ENCODE data around the gene ROCK2. TPM values are rescaled to one million over a fixed set of nuclear protein-coding genes. Genes with fewer than 3 reads are reported as not detected.

Gene ROCK2
- total RNA-seq, 1 donor from 2014 or later, result 61.4 TPM

DNA sequence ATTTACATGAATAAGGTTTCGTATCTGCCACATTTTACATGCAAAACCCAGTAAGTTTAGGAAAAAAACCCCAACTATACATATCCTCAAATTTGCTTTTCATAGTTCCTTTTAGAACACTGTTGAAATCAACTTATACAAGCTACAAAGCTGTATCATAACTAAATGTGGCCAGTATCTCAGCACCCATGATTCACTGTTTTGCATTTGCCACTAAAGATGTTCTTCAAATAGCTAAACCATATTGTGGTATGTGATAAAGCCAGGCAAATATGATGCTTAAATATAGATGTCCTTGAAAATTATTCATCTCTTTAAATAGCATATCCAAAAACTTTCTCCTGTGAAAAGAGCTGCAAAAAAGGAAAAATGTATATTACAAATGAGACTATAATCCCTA, 29.9 kb downstream of the ROCK2 start:
- peak overlapping the region; percentile 47 for H3K27ac Mint-ChIP-seq (ENCODE audit: unreplicated experiment)
- peaks cover 45% of the 10 kb centered on the region for H3K4me1 Mint-ChIP-seq (ENCODE audit: low read depth)
- H3K9me3 Mint-ChIP-seq (ENCODE audit: low read depth), result no peaks in the 10 kb centered on the region
- no peak for DNase-seq (ENCODE audit: low spot score)
- H3K4me3 Mint-ChIP-seq (ENCODE audit: unreplicated experiment), result no peak overlapping the region
- H3K27me3 Mint-ChIP-seq (ENCODE audit: low read depth), result no peaks in the 10 kb centered on the region
- no peaks in the 10 kb centered on the region for H3K36me3 Mint-ChIP-seq (ENCODE audit: low read depth)
- TF ChIP-seq CTCF (IDR thresholded peaks at IDR 0.05), result no peak

- DNase-seq (ENCODE audit: low spot score), result no peak
- Mint-ChIP-seq H3K9me3 (ENCODE audit: low read depth) (no peaks in the 10 kb centered on the region), H3K27ac (ENCODE audit: unreplicated experiment) (no peak overlapping the region), H3K4me1 (ENCODE audit: low read depth) (peaks cover 53% of the 10 kb centered on the region), H3K27me3 (ENCODE audit: low read depth) (no peaks in the 10 kb centered on the region), H3K4me3 (ENCODE audit: unreplicated experiment) (no peak overlapping the region), H3K36me3 (ENCODE audit: low read depth) (no peaks in the 10 kb centered on the region)
- TF ChIP-seq CTCF (IDR thresholded peaks at IDR 0.05), result no peak
These were observed 31.5 kb downstream of the ROCK2 start for GRCh38 chr2:11312770-11313471.

DNA sequence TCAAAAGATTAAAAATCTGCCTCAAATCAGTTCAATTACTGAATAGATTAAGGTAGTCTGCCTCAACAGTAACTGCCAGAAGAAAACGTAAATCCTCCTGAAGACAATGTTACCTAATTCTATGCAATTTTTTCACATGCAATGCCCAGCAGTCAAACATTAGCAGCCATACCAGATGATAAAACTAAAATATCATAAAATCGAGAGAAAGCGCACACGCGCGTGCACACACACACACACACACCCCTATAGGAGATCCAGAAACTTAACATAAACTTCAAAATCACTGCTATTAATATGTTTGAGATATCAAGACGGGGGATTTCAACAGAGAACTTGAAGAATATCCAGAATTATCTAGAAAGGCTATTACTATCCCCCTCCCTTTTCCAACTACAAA, 32.9 kb downstream of the ROCK2 start:
- TF ChIP-seq CTCF (IDR thresholded peaks at IDR 0.05), result no peak
- no peaks in the 10 kb centered on the region for H3K36me3 Mint-ChIP-seq (ENCODE audit: low read depth)
- no peaks in the 10 kb centered on the region for H3K27me3 Mint-ChIP-seq (ENCODE audit: low read depth)
- no peak overlapping the region for H3K4me3 Mint-ChIP-seq (ENCODE audit: unreplicated experiment)
- no peaks in the 10 kb centered on the region for H3K9me3 Mint-ChIP-seq (ENCODE audit: low read depth)
- no peak for DNase-seq (ENCODE audit: low spot score)
- H3K4me1 Mint-ChIP-seq (ENCODE audit: low read depth), result peaks cover 62% of the 10 kb centered on the region
- H3K27ac Mint-ChIP-seq (ENCODE audit: unreplicated experiment), result no peak overlapping the region

GRCh38 chr2:11310212-11310611, 34.2 kb downstream of the ROCK2 start:
- Mint-ChIP-seq H3K9me3 (ENCODE audit: low read depth) (no peaks in the 10 kb centered on the region), H3K27me3 (ENCODE audit: low read depth) (no peaks in the 10 kb centered on the region), H3K36me3 (ENCODE audit: low read depth) (no peaks in the 10 kb centered on the region), H3K27ac (ENCODE audit: unreplicated experiment) (peak overlapping the region; percentile 45), H3K4me1 (ENCODE audit: low read depth) (peaks cover 71% of the 10 kb centered on the region), H3K4me3 (ENCODE audit: unreplicated experiment) (no peak overlapping the region)
- DNase-seq (ENCODE audit: low spot score), result no peak
- no peak for TF ChIP-seq CTCF (IDR thresholded peaks at IDR 0.05)

GRCh38 chr2:11309706-11310105, 34.7 kb downstream of the ROCK2 start:
- Mint-ChIP-seq H3K27me3 (ENCODE audit: low read depth) (no peaks in the 10 kb centered on the region), H3K36me3 (ENCODE audit: low read depth) (no peaks in the 10 kb centered on the region), H3K4me1 (ENCODE audit: low read depth) (peaks cover 70% of the 10 kb centered on the region), H3K9me3 (ENCODE audit: low read depth) (no peaks in the 10 kb centered on the region), H3K27ac (ENCODE audit: unreplicated experiment) (peak overlapping the region; percentile 81), H3K4me3 (ENCODE audit: unreplicated experiment) (peak overlapping the region; percentile 28)
- no peak for DNase-seq (ENCODE audit: low spot score)
- no peak for TF ChIP-seq CTCF (IDR thresholded peaks at IDR 0.05)

All from chondrocyte (in vitro differentiated cells).